Measurements from ENCODE around the gene LIPG.
"Not testable (repeated sequence)": the region's sequence is repeated elsewhere in the genome, so short reads cannot be mapped to it uniquely, and the experiment has no call there.

LIPG gene

DNA sequence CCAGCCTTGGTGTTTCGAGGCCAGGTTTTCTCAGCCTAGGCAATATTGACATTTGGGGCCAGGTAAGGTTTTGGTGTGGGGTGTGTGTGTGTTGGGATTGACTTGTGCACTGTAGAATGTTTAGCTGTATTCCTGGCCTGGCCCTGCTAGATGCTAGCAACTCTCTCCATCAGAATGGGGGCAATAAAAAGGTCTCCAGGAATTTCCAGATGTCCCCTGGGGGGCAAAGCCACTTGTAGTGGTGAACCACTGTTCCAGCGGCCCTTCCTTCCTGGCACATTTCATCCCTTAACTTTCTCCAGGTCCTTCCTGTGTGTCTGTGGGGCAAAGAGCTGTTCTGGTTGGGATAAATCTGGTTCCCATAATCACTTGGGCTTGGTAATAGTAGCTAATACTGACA is 12.0 kb downstream of the LIPG start:
- no peak for DNase-seq (ENCODE audit: low spot score)

DNA sequence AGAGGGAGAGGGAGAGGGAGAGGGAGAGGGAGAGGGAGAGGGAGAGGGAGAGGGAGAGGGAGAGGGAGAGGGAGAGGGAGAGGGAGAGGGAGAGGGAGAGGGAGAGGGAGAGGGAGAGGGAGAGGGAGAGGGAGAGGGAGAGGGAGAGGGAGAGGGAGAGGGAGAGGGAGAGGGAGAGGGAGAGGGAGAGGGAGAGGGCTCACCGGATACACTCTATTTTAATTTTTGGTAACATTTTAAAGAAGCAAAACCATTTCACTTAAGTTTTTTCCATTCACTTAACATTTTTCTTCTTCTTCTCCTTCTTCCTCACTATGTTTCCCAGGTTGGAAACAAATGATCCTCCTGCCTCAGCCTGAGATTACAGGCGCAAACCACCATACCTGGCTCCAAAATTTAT is 17.2 kb downstream of the LIPG start:
- DNase-seq (ENCODE audit: low spot score): not testable (repeated sequence)

DNA sequence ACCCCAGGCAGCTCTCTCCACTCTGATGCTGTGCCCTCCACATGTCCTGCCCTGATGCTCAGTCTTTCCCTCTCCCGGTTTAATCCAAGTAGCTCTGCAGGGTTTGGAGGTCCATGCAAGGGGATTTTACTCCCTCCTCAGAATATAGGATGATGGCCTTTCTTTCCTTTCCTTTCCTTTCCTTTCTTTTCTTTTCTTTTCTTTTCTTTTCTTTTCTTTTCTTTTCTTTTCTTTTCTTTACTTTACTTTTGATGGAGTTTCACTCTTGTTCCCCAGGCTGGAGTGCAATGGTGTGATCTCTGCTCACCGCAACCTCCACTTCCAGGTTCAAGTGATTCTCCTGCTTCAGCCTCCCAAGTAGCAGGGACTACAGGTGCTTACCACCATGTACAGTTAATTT is 17.7 kb downstream of the LIPG start:
- DNase-seq (ENCODE audit: low spot score): not testable (repeated sequence)

DNA sequence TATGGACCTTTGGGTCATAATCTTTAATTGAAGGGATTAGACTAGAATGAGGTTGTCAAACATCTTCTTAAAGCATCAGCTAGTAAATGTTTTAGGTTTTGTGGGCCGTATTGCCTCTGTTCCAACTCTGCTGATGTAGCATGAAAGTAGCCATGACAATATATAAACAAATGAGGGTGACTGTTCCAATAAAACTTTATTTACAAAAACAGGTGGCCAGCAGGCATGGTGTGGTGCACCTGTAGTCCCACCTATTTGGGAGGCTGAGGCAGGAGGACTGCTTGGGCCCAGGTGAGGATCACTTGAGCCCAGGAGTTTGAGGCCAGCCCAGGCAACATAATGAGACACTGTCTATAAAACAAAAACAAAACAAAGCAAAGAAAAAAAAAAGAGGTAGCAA is 18.4 kb downstream of the LIPG start:
- no peak for DNase-seq (ENCODE audit: low spot score)

DNA sequence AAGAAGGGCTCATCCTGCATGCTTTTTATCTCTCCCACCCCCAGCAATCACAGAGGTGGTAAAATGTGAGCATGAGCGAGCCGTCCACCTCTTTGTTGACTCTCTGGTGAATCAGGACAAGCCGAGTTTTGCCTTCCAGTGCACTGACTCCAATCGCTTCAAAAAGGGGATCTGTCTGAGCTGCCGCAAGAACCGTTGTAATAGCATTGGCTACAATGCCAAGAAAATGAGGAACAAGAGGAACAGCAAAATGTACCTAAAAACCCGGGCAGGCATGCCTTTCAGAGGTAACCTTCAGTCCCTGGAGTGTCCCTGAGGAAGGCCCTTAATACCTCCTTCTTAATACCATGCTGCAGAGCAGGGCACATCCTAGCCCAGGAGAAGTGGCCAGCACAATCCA is 19.5 kb downstream of the LIPG start:
- no peak for DNase-seq (ENCODE audit: low spot score)

DNA sequence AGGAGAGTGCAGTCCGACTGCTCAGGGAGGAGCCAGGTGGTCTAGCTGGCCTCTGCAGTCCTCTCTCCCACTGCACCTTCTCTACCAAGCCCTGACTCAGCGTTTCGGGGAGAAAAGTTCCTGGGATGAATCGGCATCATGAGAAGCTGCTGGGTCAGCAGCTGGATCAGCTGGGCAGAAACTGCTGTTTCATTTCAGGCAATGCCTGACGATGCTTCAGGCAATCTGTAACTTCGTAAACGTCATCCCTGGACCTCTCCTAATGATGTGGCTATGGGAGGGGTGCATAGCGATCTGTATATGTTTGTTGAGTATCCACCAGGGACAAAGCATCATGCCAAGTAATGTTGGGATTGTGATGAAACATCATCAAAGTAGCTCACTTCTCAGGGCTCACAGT is 20.7 kb downstream of the LIPG start:
- DNase-seq (ENCODE audit: low spot score): no peak

DNA sequence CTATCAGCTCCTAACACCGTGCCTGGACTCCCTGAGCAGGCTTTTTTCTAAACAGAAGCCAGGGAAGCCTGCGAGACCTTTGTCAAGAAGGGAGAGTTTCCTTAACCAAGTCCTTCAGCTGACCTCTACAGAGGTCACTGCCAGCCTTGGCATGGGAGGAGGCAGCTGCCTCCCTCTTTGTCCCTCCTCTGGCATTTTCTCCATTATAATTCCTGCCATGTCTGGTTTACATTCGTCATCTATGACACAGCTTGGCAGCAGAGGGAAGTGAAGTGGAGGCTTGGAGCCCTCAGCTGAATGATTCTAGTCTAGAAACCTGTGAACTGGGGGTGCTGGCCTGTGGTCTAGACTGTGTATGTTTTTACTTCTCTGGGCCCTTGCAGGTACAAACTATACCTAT is 22.5 kb downstream of the LIPG start:
- DNase-seq (ENCODE audit: low spot score): no peak

DNA sequence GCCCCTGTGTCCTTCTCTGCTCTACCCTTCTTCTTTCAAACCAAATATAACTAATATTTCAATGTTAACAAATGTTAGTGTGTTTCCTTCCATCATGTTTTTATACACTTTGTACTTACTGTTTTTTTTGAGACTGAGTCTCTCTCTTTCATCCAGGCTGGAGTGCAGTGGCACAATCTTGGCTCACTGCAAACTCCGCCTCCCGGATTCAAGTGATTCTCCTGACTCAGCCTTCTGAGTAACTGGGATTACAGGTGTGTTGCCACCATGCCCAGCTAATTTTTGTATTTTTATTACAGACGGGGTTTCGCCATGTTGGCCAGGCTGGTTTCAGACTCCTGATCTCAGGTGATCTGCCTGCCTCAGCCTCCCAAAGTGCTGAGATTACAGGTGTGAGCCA is 23.1 kb downstream of the LIPG start:
- not testable (repeated sequence) for DNase-seq (ENCODE audit: low spot score)

DNA sequence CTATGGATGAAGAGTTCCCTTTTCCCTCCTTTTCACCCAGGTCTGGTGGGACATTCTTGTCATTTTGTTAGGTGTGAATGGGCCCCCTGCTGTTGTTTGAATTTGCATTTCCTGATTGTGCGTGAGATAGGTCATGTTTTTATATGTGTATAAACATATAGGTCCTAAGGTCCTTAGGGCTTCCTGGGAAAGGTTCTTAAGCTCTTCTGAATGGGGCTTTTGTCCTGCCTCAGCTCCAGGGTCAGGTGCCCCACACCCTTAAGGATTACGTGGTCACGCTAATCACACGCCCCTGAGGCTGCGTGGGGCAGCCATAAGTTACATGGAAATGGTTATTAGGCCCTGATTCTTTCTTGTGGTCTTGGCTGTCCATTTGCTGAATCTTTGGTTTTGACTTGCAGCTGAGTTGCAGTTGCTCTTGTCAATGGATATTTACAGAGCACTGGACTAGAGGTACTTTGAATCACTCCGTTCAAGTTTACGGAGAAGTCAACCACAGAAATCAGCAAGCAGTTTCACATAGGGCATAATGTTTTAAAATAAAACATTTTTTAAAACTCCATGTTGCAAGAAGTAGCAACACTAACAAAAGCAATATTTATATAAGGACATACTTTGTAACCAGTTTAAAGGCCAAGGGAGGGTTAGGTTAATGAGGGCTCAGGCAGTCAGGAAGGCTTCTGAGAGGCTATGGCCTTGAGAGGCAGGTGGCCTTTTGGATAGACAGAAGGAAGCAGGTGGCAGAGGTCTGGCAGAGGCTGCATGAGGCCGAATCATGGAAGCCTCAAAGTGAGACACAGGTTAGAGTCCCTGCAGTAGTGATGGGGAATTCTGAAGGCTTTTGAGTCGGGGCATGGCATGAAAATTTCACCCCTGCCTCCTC is 24.2 kb downstream of the LIPG start:
- DNase-seq (ENCODE audit: low spot score): no peak

DNA sequence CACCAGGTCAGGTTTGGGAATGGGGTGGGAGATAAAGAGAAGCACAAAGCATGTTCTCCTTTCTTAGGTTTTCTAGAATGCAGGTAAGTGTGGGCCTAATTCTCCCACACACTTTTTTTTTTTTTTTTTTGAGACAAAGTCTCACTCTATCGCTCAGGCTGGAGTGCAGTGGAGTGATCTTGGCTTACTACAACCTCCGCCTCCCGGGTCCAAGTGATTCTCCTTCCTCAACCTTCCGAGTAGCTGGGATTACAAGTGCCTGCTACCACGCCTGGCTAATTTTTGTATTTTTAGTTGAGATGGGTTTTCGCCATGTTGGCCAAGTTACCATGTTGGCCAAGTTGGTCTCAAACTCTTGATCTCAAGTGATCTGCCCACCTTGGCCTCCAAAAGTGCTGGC is 26.3 kb downstream of the LIPG start:
- DNase-seq (ENCODE audit: low spot score): no peak

DNA sequence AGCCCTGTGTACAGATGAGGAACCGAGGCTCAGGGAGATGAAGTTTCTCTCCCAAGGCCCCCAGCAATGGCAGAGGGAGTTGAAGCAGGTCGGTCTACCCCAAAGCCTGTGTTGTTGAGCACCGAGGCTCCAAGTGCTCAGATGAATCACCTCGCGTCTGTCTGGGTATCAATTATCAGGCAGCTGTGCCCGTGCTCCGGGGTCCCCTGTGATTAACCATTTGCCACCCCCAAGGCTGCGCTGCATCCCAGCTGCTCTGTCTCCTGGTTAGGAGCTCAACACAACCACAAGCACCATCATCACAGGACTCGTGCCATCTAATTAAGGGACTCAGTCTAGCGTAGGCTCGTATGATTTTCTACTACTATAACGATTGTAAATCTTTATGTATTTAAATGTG is 27.1 kb downstream of the LIPG start:
- no peak for DNase-seq (ENCODE audit: low spot score)

DNA sequence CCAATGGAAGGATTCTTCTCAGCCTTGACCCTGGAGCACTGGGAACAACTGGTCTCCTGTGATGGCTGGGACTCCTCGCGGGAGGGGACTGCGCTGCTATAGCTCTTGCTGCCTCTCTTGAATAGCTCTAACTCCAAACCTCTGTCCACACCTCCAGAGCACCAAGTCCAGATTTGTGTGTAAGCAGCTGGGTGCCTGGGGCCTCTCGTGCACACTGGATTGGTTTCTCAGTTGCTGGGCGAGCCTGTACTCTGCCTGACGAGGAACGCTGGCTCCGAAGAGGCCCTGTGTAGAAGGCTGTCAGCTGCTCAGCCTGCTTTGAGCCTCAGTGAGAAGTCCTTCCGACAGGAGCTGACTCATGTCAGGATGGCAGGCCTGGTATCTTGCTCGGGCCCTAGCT is 28.8 kb downstream of the LIPG start:
- no peak for DNase-seq (ENCODE audit: low spot score)

DNA sequence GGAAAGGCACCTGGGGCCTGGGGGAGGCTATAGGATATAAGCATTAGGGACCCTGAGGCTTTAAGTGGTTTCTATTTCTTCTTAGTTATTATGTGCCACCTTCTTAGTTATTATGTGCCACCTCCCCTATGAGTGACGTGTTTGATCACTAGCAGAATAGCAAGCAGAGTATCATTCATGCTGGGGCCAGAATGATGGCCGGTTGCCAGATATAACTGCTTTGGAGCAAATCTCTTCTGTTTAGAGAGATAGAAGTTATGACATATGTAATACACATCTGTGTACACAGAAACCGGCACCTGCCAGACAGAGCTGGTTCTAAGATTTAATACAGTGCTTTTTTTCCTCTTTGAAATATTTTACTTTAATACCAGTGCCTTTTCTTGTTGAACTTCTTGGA is 29.4 kb downstream of the LIPG start:
- DNase-seq (ENCODE audit: low spot score): no peak

DNA sequence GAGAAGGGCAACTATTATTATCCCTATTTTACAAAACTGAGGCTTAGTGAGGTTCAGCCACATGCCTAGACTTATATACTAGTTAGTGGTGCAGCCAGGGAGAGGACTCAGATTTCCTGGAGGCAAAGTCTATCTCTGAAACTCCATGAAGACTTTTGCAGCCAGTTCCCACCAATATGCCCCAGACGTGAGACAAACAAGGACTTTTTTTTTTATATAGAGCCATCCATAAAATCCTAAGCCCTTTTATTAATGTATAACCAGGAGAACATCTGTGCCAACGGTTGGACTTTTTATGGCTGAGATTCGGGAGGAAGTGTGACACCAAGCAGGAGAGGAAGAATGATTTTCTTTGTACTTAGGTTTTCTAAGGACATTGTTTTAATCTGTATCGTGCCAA is 29.9 kb downstream of the LIPG start:
- DNase-seq (ENCODE audit: low spot score): no peak

DNA sequence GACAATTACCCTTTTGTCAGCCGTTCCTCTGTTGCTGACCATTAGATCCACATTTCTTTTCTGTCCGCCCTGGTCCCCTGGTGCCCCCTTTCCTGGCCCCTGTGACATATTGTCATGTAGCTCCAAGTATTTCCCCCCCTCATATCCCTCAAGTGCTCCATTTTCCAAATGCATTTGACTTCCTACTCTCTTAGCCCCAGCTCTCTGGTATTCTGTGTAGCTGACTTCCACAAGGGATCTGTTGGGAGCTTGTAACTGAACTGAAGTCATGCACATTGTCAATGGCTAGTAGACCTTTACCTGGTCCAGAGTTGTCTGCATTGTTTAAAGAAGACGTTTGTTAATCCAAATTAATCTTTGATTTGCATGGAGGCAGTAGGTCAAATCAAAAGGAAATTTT is 34.8 kb downstream of the LIPG start:
- DNase-seq (ENCODE audit: low spot score): no peak

DNA sequence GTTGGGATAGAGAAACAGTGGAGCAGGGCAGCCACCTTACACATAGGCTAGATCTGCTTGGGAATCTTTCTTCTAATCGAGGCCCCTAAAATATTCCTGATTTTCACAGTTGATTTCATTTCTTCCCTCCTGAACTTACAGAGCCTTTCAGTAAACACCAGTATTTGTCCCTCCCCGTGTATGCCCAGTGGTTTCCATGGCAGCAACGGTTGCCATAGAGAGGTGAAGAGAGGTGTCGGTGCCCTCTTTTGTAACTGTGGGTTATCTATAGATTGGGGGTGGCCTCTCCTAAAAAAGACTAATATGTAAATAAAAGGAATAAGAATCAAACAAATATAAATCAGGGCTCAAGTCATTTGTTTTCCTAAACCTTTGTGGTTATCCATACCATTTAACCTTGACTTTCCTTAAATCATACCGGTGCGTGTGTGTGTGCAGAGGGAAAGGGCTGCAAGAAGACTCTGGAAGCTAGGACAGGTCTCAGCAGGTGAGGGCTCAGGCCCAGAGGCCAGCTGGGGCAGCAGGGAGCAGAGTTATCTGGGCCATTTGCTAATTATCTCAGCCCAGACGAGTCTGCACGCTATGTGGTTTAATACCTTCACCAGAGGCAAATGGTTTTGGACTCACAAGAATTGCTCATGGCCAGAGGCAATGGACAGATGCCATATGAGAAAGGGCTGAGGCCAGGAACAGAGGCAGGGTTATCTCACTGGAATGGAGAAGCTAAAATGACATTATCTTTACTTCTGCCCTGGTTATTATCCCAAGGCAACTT is 35.5 kb downstream of the LIPG start:
- DNase-seq (ENCODE audit: low spot score): no peak

DNA sequence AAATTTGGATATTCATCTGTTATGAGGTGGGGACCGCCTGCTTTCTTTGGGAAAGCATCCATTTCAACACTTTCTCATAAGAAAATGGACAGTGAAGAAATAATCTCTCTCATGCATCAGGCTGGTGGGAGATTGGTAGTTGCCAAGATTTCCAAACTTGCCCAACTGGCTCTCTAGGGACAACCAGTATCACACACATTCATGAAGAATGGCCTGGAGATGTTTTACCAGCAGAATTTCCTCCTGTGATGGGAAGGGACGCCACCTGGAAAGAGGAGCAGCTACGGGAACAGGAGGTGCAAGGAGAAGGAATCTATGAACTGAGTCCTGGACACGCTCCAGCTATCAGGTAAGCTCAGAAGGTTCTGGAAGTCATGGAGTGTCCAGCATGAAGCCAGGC is 39.4 kb downstream of the LIPG start:
- DNase-seq (ENCODE audit: low spot score): no peak

DNA sequence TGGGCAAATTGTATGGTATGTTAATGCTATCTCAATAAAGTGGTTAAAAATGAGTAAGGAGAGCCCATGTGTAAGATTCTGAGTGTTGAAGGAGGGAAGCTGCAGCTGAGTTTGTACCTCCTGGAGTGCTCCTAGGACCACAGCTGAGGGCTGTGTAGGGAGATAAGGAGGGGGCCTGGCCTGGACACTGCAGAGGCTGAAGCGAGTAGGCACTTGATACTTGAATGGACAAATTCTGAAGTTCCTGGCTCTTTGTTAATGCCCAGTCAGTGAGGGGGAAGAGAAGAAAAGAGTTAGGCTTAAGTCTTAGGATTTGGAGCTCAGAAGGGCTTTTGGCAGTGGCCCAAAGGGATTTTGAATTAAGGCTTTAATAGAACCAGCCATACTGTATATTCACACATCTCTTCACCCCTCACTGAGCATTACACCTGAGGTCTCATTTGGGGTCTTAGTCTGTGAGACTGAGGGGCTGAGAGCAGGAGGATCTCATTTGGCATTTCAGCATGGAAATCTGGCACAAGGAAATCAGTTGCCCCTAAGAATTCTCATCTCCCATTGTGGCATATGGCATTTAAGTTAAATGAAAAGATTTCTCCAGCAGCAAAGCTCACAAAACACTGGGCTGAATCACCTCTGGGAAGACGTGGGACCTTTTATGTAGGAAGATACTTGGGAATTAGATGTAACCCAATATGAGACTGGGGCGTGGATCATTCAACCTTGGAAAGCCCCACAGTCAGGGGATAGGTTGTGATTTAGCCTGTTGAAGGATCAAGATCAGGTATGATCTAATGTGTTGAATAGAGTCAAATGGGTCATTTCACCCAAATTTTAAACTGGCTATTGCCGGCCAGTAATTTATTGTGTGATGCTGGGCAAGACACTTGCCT is 46.8 kb downstream of the LIPG start:
- DNase-seq (ENCODE audit: low spot score): no peak

DNA sequence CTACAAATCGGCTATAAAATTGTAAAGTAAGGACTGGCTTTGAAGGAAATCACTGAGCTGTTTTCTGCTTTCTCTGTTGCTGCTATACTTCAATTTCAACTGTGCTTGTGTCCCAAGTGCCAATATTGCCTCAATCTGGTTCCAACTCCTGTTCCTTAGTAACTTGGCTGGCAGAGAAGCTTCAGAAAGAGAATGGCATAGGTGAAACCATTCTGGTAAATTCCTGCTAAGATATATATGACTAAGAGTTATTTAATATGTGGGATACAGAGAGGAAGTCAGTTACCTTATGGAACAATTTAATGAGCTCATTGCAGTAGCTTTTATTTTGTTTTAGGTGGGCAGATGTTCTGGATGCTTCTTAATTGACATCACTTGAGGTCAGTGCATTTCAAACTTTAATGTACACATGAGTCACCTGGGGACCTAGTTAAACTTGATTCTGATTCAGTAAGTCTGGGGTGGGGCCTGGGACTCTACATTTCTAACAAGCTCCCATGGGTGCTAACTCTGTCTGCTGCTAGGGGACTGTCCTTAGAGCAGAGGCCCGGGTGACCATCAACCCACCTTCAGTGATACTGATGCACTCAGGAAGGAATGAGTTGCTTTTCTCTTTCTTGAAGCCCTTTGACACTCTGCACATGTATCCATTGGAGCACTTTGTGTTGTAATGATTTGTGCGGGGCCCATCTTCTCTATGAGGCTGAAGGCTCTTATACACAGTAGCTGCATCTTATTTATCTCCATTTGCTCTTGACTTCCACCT is 47.6 kb downstream of the LIPG start:
- DNase-seq (ENCODE audit: low spot score): no peak

DNA sequence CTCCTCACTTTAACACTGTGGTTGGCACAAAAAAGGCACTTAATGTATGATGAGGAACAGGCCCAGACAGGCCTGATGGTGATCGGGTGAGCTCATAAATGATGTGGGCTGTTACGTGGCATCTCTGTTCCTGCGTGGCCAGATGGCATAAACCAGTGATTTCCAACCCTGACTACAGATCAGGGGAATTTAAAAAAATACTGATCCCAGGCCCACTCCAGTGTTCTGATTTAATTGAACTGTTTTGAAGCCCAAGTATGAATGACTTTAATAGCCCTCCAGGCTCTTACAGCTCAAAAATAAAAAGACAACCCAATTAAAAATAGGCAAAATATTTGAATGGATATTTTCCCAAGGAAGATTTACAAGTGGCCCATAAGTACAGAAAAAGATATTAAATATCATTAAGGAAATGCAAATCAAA is 48.2 kb downstream of the LIPG start:
- DNase-seq (ENCODE audit: low spot score): no peak

DNA sequence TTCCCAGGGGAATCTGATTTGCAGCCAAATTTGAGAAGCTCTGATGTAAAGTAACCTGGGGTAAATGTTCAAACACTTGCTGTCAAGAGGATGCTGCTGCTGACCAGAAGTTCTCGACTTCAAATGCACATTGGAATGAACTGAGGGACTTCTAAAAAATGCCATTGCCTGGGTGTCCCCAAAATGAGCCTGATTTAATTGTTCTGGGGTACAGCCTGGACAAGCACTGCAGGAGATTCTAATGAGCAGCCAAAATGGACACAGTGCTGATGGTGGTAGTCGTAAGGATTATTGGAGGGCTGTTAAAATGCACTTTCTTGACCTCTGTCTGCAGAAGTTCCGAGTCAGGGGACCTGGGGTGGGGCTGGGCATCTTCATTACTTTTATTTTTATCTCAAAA is 49.5 kb downstream of the LIPG start:
- DNase-seq (ENCODE audit: low spot score): no peak
